ENCODE data around the gene GUCY1A1. TPM values are rescaled to one million over a fixed set of nuclear protein-coding genes. Genes with fewer than 3 reads are reported as not detected.

Gene GUCY1A1, protein sequence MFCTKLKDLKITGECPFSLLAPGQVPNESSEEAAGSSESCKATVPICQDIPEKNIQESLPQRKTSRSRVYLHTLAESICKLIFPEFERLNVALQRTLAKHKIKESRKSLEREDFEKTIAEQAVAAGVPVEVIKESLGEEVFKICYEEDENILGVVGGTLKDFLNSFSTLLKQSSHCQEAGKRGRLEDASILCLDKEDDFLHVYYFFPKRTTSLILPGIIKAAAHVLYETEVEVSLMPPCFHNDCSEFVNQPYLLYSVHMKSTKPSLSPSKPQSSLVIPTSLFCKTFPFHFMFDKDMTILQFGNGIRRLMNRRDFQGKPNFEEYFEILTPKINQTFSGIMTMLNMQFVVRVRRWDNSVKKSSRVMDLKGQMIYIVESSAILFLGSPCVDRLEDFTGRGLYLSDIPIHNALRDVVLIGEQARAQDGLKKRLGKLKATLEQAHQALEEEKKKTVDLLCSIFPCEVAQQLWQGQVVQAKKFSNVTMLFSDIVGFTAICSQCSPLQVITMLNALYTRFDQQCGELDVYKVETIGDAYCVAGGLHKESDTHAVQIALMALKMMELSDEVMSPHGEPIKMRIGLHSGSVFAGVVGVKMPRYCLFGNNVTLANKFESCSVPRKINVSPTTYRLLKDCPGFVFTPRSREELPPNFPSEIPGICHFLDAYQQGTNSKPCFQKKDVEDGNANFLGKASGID
- total RNA-seq, result 10 to 100 TPM in 3 of 4 donors, 1 to 10 TPM in 1; 8.4 to 52.0 (median 12.9) TPM

- TF ChIP-seq CTCF (IDR thresholded peaks at IDR 0.05), result no peak
- DNase-seq (ENCODE audit: low spot score) (no peak), ATAC-seq (ENCODE audit: low FRiP score) (peak; percentile 45)
Observed at GRCh38 chr4:155666344-155667221, at the start of gene GUCY1A1. GUCY1A1 (plus strand) TSS chr4:155666848; CDS start chr4:155696868, 30,020 bp downstream.

DNA sequence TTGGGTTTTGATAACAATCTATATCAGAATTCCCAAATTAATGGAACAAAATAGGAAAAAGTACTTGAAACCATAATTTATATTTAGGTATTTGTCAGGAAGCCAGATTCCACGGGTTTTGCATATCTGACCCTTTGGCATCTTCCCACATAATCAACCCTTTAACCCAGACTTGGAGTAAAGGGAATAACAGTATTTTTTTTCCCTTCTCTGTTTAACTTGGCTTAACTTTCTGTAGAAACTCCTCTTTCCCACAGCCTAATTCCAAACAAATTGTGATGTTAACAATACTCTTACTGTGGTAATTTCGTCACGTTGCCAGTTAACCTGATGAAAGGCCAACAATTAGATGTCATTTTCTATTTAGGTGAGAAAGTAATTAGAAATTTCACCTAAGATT, 49.4 kb upstream of the GUCY1A1 start:
- no peak for TF ChIP-seq CTCF (IDR thresholded peaks at IDR 0.05)
- no peak for ATAC-seq (ENCODE audit: low FRiP score)
- DNase-seq (ENCODE audit: low spot score), result no peak

GRCh38 chr4:155618183-155618838, 48.3 kb upstream of the GUCY1A1 start:
- DNase-seq (ENCODE audit: low spot score) (no peak), ATAC-seq (ENCODE audit: low FRiP score) (no peak)
- no peak for TF ChIP-seq CTCF (IDR thresholded peaks at IDR 0.05)

DNA sequence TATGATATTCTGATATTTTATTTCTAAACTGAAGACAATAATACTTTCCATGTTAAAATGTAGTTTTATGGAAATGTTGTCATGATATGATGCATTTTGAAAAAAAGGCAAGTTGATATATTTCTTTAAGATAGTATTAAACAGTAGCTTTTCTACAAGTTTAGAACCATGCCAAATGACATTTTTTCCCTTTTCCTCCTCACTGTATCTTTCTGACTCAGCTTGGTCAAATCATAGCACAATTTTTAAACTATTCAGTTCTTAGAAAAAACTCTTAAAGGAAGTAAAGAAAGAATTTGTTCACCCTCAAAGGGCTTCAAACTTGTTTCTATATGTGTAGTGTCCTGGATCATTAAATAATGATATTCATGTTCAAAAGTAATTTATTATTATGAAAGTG, 46.0 kb upstream of the GUCY1A1 start:
- no peak for ATAC-seq (ENCODE audit: low FRiP score)
- no peak for DNase-seq (ENCODE audit: low spot score)
- TF ChIP-seq CTCF (IDR thresholded peaks at IDR 0.05), result no peak

DNA sequence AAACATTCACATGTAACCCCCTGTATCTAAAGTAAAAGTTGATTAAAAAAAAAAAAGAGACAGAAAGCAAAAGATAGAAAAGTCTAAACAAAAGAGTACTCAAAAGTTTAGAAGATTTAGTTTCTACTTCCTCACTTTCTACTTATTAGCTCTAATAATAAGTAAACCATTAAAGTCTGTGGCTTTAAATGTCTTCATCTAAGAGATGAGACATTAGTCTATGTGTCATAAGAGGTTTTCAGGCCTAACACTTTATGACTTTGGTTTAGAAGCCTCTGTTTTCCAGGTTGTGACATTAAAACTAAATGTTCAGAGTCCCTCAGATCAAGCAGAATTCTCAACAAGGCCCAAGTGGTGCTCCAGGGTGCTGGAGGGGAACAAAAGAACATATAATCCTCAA, 42.2 kb upstream of the GUCY1A1 start:
- no peak for TF ChIP-seq CTCF (IDR thresholded peaks at IDR 0.05)
- no peak for DNase-seq (ENCODE audit: low spot score)
- no peak for ATAC-seq (ENCODE audit: low FRiP score)

DNA sequence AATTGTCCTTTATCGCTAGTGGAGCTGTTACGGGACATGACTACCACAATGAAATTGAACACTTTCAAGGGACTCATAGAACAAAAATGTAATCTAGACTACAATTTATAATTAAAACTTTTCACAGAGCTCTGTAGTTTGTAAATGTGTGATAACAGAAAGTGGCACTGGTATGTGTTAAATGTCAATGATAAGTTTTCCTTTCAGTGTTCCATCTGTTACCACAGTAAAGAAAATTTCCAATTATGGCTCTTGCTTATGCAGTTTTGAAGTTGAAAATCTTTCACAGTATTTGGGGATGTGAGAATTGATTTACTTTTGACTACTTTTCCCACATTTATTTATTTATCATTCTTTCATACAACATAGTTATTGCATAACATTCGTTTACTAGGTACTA, 40.1 kb upstream of the GUCY1A1 start:
- ATAC-seq (ENCODE audit: low FRiP score) (no peak), DNase-seq (ENCODE audit: low spot score) (no peak)
- TF ChIP-seq CTCF (IDR thresholded peaks at IDR 0.05), result no peak

Data from omental fat pad (tissue), 4 donors.